Immature natural killer cell (primary cell): ENCODE data around the gene PIK3CD. TPM values are rescaled to one million over a fixed set of nuclear protein-coding genes. Genes with fewer than 3 reads are reported as not detected.

Experiments
- DNase-seq, 3 donors: peaks; one replicate each; pipeline ENCODE4 v3.0.0; 2022; ENCODE audit warnings: mixed read lengths in 1 of 3
- H3K27ac Mint-ChIP-seq, 6 donors: one replicate each; pipeline ENCODE4 v1.8.0; 2020; ENCODE audit warnings: mixed read lengths in 6 of 6, mild to moderate bottlenecking in 5 of 6, inconsistent platforms in 4 of 6, moderate library complexity in 3 of 6
- H3K27me3 Mint-ChIP-seq, 3 donors: one replicate each; pipeline ENCODE4 v1.8.0; 2020 to 2021; ENCODE audit warnings: low read depth in 3 of 3, mild to moderate bottlenecking in 3 of 3, mixed read lengths in 3 of 3, moderate library complexity in 3 of 3, inconsistent platforms in 1 of 3
- H3K36me3 Mint-ChIP-seq, 3 donors: one replicate each; pipeline ENCODE4 v1.8.0; 2020; ENCODE audit warnings: mixed read lengths in 3 of 3, inconsistent platforms in 2 of 3, mild to moderate bottlenecking in 2 of 3
- H3K4me1 Mint-ChIP-seq, 2 donors: one replicate each; pipeline ENCODE4 v1.8.0; 2020; ENCODE audit warnings: inconsistent platforms in 2 of 2, mild to moderate bottlenecking in 2 of 2, mixed read lengths in 2 of 2, moderate library complexity in 1 of 2
- H3K4me3 Mint-ChIP-seq, 5 donors: one replicate each; pipeline ENCODE4 v1.8.0; 2020; ENCODE audit warnings: mild to moderate bottlenecking in 5 of 5, mixed read lengths in 5 of 5, inconsistent platforms in 3 of 5, moderate library complexity in 3 of 5
- H3K9me3 Mint-ChIP-seq, 6 donors: one replicate each; pipeline ENCODE4 v1.8.0; 2020; ENCODE audit warnings: mild to moderate bottlenecking in 6 of 6, mixed read lengths in 6 of 6, inconsistent platforms in 4 of 6, moderate library complexity in 3 of 6
- polyA plus RNA-seq, 3 donors: library from polyadenylated mRNA; unstranded; fragments of 300-500 nt; fragmentation: Illumina TruSeq; gene quantifications; one replicate each; pipeline ENCODE4 v1.2.3, GENCODE V29; 2021

PIK3CD gene
- polyA plus RNA-seq, 3 donors from 2014 or later, result 43.4 to 133 (median 49.0) TPM

- Mint-ChIP-seq H3K36me3 (peaks cover 6 to 26% (median 8%) of the 10 kb centered on the region in 3 donors), H3K27ac (peak overlapping the region in 5 of 6 donors; percentile 28 to 88 (median 64))
- DNase-seq, result no peak
These were observed 71.7 kb downstream of the PIK3CD start for GRCh38 chr1:9723068-9723805.

GRCh38 chr1:9723926-9724325, 72.4 kb downstream of the PIK3CD start:
- Mint-ChIP-seq H3K9me3 (no peaks in the 10 kb centered on the region), H3K27ac (peak overlapping the region in 4 of 6 donors; percentile 2 to 88 (median 48)), H3K4me3 (no peak overlapping the region), H3K27me3 (peaks cover 4 to 20% (median 6%) of the 10 kb centered on the region in 3 donors), H3K4me1 (peaks cover 16 to 33% of the 10 kb centered on the region in 2 donors), H3K36me3 (peaks cover 8 to 33% (median 12%) of the 10 kb centered on the region in 3 donors)
- no peak for DNase-seq

More at GRCh38 chr1:9723068-9723805, 71.7 kb downstream of the PIK3CD start:
- H3K27me3 Mint-ChIP-seq, result peaks cover 4 to 15% (median 4%) of the 10 kb centered on the region in 3 donors
- H3K4me1 Mint-ChIP-seq, result peaks cover 11 to 31% of the 10 kb centered on the region in 2 donors
- H3K9me3 Mint-ChIP-seq, result no peaks in the 10 kb centered on the region
- H3K4me3 Mint-ChIP-seq, result no peak overlapping the region

GRCh38 chr1:9724706-9725476, 73.4 kb downstream of the PIK3CD start:
- no peak overlapping the region for H3K4me3 Mint-ChIP-seq
- H3K9me3 Mint-ChIP-seq, result no peaks in the 10 kb centered on the region
- peak overlapping the region; percentile 36 to 75 (median 55) for H3K27ac Mint-ChIP-seq
- DNase-seq, result peak; percentile 66 to 68 (median 68)
- H3K36me3 Mint-ChIP-seq, result peaks cover 8 to 35% (median 15%) of the 10 kb centered on the region in 3 donors
- peaks cover 19 to 32% of the 10 kb centered on the region in 2 donors for H3K4me1 Mint-ChIP-seq
- H3K27me3 Mint-ChIP-seq, result peaks cover 4 to 20% (median 8%) of the 10 kb centered on the region in 3 donors

- Mint-ChIP-seq H3K36me3 (peaks cover 12 to 44% (median 15%) of the 10 kb centered on the region in 3 donors), H3K4me1 (peaks cover 24 to 26% of the 10 kb centered on the region in 2 donors)
- no peak for DNase-seq
These were observed 74.9 kb downstream of the PIK3CD start for GRCh38 chr1:9726406-9726805.

GRCh38 chr1:9726905-9727595, 75.5 kb downstream of the PIK3CD start:
- Mint-ChIP-seq H3K4me3 (peak overlapping the region in 1 of 5 donors; percentile 33), H3K4me1 (peaks cover 28 to 29% of the 10 kb centered on the region in 2 donors), H3K27me3 (peaks cover 10 to 35% (median 25%) of the 10 kb centered on the region in 3 donors), H3K9me3 (no peaks in the 10 kb centered on the region), H3K27ac (peak overlapping the region in 5 of 6 donors; percentile 22 to 90 (median 53)), H3K36me3 (peaks cover 12 to 47% (median 15%) of the 10 kb centered on the region in 3 donors)
- no peak for DNase-seq

More at GRCh38 chr1:9726406-9726805, 74.9 kb downstream of the PIK3CD start:
- Mint-ChIP-seq H3K27me3 (peaks cover 6 to 29% (median 20%) of the 10 kb centered on the region in 3 donors), H3K27ac (peak overlapping the region in 1 of 6 donors; percentile 30), H3K9me3 (no peaks in the 10 kb centered on the region), H3K4me3 (no peak overlapping the region)

GRCh38 chr1:9728451-9729295, 77.1 kb downstream of the PIK3CD start:
- peaks cover 11 to 42% (median 36%) of the 10 kb centered on the region in 3 donors for H3K27me3 Mint-ChIP-seq
- H3K36me3 Mint-ChIP-seq, result peaks cover 8 to 42% (median 12%) of the 10 kb centered on the region in 3 donors
- peak in 1 of 3 donors; percentile 48 for DNase-seq
- H3K27ac Mint-ChIP-seq, result peak overlapping the region; percentile 75 to 90 (median 85)
- peaks cover 31 to 37% of the 10 kb centered on the region in 2 donors for H3K4me1 Mint-ChIP-seq
- H3K4me3 Mint-ChIP-seq, result peak overlapping the region; percentile 2 to 68 (median 37)
- no peaks in the 10 kb centered on the region for H3K9me3 Mint-ChIP-seq

GRCh38 chr1:9729523-9729922, 78.0 kb downstream of the PIK3CD start:
- H3K27ac Mint-ChIP-seq, result peak overlapping the region in 5 of 6 donors; percentile 75 to 90 (median 84)
- H3K27me3 Mint-ChIP-seq, result peaks cover 11 to 47% (median 38%) of the 10 kb centered on the region in 3 donors
- H3K4me1 Mint-ChIP-seq, result peaks cover 32 to 40% of the 10 kb centered on the region in 2 donors
- DNase-seq, result no peak
- H3K36me3 Mint-ChIP-seq, result peaks cover 7 to 45% (median 15%) of the 10 kb centered on the region in 3 donors
- H3K9me3 Mint-ChIP-seq, result no peaks in the 10 kb centered on the region
- H3K4me3 Mint-ChIP-seq, result no peak overlapping the region

GRCh38 chr1:9730096-9730901, 78.8 kb downstream of the PIK3CD start:
- no peak overlapping the region for H3K4me3 Mint-ChIP-seq
- peaks cover 7 to 41% (median 15%) of the 10 kb centered on the region in 3 donors for H3K36me3 Mint-ChIP-seq
- H3K27ac Mint-ChIP-seq, result peak overlapping the region in 4 of 6 donors; percentile 68 to 89 (median 80)
- DNase-seq, result no peak
- H3K9me3 Mint-ChIP-seq, result no peaks in the 10 kb centered on the region
- H3K4me1 Mint-ChIP-seq, result peaks cover 27 to 40% of the 10 kb centered on the region in 2 donors
- peaks cover 9 to 48% (median 42%) of the 10 kb centered on the region in 3 donors for H3K27me3 Mint-ChIP-seq

GRCh38 chr1:9731051-9731537, 79.6 kb downstream of the PIK3CD start:
- peak overlapping the region in 1 of 6 donors; percentile 85 for H3K27ac Mint-ChIP-seq
- no peak for DNase-seq
- peaks cover 7 to 41% (median 15%) of the 10 kb centered on the region in 3 donors for H3K36me3 Mint-ChIP-seq
- H3K27me3 Mint-ChIP-seq, result peaks cover 9 to 47% (median 45%) of the 10 kb centered on the region in 3 donors
- H3K9me3 Mint-ChIP-seq, result no peaks in the 10 kb centered on the region
- H3K4me3 Mint-ChIP-seq, result peak overlapping the region in 1 of 5 donors; percentile 30
- peaks cover 27 to 40% of the 10 kb centered on the region in 2 donors for H3K4me1 Mint-ChIP-seq

GRCh38 chr1:9731561-9731960, 80.0 kb downstream of the PIK3CD start:
- Mint-ChIP-seq H3K36me3 (peaks cover 7 to 41% (median 15%) of the 10 kb centered on the region in 3 donors), H3K4me1 (peaks cover 27 to 40% of the 10 kb centered on the region in 2 donors), H3K27me3 (peaks cover 9 to 47% (median 47%) of the 10 kb centered on the region in 3 donors), H3K27ac (peak overlapping the region; percentile 45 to 85 (median 62)), H3K9me3 (no peaks in the 10 kb centered on the region), H3K4me3 (peak overlapping the region in 2 of 5 donors; percentile 13 to 30)
- DNase-seq, result no peak

- H3K4me1 Mint-ChIP-seq, result peaks cover 28 to 40% of the 10 kb centered on the region in 2 donors
- H3K27ac Mint-ChIP-seq, result peak overlapping the region in 5 of 6 donors; percentile 45 to 85 (median 76)
- H3K36me3 Mint-ChIP-seq, result peaks cover 7 to 41% (median 15%) of the 10 kb centered on the region in 3 donors
- peaks cover 9 to 53% (median 43%) of the 10 kb centered on the region in 3 donors for H3K27me3 Mint-ChIP-seq
- H3K9me3 Mint-ChIP-seq, result no peaks in the 10 kb centered on the region
- no peak for DNase-seq
- peak overlapping the region in 1 of 5 donors; percentile 13 for H3K4me3 Mint-ChIP-seq
These were observed 80.8 kb downstream of the PIK3CD start for GRCh38 chr1:9732123-9732971.
